Posterior cingulate gyrus (tissue), 11 donors: ENCODE results near the gene PPFIA4.

Experiments used
- DNase-seq, 10 donors: peaks; one replicate each; pipeline versions ENCODE4 v3.0.0 to v3.0.0-alpha.2; 2020 to 2021; ENCODE audit warnings: mixed read lengths in 3 of 10
- intact Hi-C: fragments of 100-400 bp; cut with DNase I; formaldehyde crosslinking; loops from one replicate; pipeline ENCODE4 v1.15.1; 2023

The PPFIA4 gene

DNA sequence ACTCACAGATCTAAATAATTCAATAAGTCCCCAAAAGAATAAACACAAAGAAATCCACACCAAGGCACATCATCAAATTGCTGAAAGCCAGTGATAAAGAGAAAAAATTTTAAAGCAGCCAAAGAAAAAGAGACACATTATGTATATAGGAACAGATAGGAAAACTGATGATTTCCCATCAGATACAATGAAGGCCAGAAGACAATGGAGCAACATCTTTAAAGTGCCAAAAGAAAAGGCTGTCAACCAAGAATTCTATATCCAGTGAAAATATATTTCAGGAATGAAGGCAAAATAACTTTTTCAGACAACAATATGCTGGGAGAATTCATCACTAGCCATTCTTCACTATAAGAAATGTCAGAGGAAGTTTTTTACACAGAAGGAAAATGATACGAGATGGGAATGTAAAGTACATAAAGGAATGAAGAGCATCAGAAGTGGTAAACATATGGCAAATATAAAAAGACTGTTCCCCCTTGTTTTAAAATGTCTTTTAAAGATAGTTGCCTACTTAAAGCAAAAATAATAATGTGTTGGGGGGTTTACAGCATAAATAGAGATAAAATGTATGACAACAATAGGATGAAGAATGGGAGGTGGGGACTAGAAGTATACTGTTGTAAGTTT lies 68.9 kb downstream of the PPFIA4 start:
- intact Hi-C loops = no loop called here
- DNase-seq = no peak

DNA sequence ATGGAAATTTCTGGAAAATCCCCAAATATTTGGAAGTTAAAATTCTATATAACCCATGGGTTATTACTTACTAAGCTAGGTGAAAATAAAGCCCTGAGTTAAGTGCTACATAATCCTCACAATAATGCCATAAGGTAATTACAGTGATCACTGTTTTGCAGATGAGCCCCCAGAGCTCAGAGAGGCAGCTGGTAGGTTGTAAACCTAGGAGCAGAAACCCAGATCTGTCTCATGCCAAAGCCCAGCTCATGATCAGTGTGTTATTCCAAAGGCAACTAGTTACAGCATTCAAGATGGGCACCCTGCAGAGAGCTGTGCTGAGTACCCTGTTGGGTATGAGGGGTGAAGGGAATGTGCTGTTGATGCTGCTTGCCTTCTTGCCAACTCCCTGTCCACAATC lies 70.3 kb downstream of the PPFIA4 start:
- DNase-seq = no peak
- intact Hi-C loops = no loop called here

DNA sequence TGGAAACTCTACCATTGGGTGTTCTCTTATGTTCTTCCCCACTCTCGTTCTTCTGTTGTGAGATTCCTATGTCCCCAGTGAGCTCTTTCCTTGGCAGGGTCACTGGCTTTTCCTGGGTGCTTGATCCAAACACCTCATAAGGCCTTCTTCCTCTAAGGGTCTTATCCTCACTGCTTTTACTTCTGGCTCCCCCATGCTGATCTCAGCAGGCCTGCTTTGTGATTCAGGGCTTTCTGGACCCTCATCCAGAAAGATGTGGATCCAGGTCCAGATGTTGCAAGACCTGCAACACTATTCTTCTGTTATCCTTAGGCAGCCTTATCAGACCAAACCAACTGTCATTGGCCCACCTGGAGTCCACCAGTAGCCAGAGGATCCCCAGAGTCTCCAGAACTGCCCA lies 70.7 kb downstream of the PPFIA4 start:
- intact Hi-C loops = no loop called here
- no peak for DNase-seq

DNA sequence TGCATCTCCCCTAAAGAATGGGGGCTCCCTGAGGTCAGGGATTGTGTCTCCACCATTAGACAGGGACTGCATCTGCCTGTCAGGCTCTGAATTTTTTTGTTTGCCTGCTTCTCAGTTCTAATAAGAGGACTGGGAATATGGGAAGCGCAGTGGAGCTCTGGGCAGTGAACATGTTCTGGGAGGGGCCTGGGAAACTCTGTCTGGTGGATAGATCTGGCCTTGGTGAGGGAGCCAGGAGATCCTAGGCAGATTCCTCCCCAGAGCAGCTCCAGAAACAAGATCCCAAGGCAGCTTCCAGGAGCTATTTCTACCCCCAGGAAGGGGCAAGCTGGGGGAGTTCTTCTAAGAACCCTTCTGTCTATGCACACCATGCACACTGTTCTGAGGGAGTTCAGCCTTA lies 72.2 kb downstream of the PPFIA4 start:
- no peak for DNase-seq
- intact Hi-C loops = no loop called here

DNA sequence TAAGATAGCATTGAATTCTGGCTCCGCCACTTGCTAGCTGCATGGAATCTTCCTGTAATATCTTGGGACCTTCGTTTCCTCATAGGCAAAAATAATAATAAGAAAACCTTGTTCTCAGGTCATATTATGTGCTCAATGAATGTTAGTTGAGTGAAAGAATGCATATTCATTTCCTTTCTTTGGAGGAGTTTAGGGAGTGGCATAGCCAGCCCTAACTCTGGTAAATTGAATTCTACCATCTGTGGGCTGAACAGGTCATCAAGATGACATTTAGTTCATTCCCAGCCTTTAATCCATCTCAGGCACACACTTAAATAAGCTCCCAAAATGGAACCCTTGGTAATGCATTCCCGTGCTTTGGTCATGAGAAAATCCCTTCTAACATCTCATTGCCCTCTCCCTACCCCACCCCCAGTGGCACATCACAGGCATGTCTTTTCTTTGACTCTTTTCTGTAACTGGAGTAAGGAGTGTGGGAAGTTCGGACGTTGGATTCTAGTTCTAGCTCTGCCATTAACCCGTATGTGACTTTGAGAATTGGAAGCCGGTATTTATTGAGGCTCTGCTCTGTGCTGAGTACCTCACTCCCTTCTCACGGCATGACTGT lies 72.7 kb downstream of the PPFIA4 start:
- no peak for DNase-seq
- intact Hi-C loops = no loop called here

DNA sequence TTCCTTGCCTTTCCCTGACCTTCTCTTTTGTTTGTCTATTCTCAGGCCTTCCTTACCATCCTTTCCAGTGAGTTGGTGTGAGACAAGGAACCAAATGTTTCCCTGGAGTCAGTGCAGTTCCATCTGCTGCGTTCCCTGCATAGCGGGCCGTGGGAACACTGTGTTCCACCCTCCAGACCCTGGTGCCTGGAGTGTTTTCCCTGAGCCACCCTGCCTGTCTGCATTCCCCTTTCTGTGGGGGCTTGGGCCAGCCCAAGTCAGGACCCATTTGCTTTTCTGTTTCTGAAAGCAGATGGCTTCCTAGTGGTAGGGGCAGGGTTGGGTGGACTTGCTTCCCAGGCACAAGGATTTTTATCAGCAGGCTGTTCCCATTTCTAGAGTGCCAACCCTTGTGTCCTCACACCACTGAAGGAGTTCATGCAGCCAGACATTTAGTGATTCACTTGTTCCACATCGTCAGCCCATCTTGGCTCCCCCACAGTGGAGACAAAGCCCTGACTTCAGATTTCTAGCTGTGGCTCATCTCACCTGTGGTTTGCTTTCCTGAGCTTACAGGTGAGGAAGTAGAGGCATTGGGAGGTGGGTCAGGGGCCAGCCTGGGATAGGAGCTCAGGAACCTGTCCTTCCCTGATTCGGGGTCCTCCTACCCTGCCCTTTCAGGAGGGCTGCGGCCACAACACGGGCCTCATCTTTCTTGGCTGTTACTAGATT lies 73.7 kb downstream of the PPFIA4 start:
- peak in 2 of 10 donors; percentile 35 to 63 for DNase-seq
- intact Hi-C loops = no loop called here

DNA sequence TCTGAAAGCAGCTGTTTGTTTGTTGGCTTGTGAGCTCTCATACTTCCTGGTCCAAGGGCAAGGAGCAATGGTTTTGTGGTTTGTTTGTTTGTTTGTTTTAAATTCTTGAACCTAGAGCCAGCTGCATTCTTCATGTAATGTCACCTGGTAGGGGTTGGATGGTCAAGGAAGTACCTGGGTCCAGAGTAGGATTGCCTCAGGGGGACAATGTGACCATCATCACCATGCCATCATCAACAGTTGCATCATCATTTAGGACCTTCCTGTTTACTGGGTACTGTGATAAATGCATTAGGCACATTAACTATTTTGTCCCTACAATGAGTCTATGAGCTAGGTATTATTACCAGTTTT lies 74.2 kb downstream of the PPFIA4 start:
- DNase-seq = no peak
- intact Hi-C loops = no loop called here

DNA sequence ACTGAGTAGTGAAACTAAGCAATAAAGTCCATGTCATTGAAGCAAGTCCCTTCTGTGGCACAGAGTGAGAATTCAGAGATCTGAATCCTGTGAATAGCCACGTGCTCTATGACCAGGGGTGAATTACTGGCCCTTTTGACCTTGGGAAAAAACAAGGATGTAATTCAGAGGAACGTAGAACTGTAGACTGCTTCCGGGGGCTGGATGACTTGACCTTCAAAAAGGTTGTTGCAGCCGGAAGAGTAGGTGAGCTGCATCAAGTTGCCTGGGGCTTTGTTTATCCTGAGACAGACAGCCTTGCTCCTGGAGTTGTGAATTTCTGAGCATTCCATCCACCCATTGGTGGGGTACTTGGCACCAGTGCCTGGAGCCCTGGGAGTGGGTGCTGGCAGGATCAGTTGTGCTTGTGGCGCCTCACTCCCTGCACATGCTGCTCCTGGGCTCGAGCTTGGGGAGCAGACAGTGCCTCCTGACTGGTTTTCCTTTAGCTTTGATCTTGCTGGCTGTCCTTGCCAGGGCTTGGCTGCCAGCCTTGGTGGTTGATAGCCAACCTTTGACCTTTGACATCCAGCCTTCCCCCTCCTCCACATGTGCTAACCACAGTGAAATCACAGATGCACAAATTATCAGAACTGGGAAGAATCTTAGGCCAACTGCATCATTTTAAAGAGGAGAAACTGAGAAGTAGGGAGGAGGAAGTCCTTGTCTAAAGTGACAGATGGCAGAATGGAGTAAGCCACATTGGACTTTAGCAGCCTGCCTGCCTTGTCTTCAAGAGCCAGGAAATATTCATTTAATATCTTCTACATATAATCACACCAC lies 75.7 kb downstream of the PPFIA4 start:
- intact Hi-C loops = no loop called here
- DNase-seq = peak in 3 of 10 donors; percentile 72 to 87 (median 78)

DNA sequence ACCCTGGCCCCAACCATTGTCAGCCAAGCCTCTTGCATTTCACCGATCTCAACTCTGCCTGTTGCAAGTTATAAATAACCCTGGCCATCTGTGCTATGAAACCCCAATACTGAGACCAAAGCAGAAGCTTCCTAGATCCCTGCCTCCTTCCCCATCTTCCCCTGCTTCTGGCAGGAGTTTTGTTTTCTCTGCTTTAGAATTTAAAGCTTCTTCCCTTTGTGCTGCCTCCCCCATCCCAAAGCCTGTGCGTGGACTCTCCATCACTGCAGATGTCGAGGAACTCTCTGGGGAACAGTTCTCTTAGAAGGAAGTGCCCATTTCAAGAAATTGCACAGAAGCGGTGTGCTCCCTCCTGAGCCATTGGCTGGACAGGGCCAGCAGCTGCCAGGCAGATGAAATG lies 76.9 kb downstream of the PPFIA4 start:
- peak in 4 of 10 donors; percentile 46 to 83 (median 76) for DNase-seq
- intact Hi-C loops = no loop called here

DNA sequence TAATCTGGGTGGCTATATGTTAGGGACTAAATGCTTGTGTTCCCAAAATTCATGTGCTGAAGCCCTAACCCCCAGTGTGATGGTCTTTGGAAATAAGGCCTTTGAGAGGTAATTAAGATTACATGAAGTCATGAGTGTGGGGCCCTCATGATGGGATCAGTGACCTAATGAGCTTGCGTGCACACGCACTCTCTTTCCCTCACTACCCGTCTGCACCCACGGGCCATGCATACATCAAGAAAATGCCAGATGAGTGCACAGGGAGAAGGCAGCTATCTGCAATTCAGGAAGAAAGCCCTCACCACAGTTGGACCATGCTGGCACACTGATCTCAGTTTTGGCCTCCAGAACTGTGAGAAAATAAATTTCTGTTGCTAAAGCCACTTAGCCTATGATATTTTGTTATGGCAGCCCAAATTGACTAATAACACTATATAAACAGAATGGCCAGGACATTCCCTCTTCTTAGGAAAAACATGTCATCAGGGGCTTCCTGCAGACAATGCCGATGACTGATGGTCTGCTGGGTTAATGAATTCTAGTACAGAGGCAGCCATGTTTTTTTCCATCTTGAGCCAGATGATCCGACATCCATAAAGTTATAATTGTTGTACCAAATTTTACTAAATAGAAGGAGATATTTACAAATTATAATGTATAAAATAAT lies 77.7 kb downstream of the PPFIA4 start:
- no peak for DNase-seq
- intact Hi-C loops = no loop called here

DNA sequence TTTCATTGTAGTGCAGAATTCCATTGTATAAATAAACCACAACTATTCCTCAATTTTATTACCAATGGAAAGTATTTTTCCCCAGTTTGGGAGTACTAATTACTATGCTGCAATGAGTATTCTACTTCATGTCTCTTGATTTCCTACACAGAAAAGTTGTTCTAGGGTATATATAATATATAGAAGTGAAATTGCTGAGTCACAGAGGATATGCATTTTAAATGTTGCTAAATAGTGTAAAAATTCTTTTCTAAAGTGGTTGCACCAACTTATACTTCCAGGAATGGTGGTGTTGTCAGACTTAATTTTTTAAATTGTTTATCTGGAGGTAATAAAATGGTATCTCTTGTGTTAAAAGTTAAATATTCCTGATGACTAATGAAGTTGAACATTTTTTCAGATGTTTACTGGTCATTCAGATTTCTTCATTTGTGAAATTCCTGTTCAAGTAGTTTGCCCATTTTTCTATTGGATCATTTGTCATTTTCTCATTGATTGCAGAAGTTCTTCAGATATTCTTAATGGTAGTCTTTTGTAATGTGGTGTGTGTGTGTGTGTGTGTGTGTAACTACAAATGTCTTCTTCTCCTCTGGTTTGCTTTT lies 78.6 kb downstream of the PPFIA4 start:
- intact Hi-C loops = loop anchor here (5.0 kb wide), 1 partner anchor 43 kb away; no protein-coding TSS in a partner anchor
- DNase-seq = no peak

DNA sequence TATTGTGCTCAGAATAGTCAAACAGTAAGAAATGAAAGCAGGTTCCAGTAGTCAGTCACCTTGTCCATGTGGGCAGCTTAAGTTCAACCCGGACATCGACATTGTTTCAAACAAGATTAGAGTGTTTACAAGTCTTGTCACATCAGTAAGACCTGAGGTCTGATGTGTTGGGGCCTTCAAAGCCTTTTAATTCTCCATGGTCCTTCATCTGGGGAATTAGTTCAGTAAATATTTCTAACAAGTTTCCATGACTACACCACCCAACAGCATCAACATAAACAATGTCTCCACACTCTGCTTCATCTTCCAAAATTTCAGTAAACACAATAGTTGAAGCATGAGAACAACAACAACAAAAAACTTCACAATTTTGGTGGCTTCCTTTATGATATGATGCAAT lies 86.2 kb downstream of the PPFIA4 start:
- intact Hi-C loops = no loop called here

DNA sequence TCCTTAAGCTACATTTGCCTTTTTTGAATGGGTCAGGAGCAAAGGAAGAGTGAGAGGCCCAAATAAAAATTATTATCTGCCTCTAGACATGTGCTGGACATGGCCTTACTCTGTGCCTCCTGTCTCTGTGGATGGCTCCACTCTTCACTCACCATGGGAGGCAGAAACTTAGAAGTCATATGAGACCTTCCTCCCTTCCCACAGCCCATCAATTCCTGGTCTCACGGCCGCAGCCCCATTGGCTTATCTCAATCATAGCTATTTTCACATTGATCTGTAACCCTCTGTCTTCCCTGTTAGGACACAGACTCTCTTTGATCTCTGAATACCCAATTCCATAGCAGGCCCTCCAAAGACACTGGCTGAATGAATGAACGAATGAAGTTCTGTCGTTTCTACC lies 87.0 kb downstream of the PPFIA4 start:
- intact Hi-C loops = no loop called here
- DNase-seq = no peak

More for the DNA sequence above, 86.2 kb downstream of the PPFIA4 start:
- DNase-seq = no peak

DNA sequence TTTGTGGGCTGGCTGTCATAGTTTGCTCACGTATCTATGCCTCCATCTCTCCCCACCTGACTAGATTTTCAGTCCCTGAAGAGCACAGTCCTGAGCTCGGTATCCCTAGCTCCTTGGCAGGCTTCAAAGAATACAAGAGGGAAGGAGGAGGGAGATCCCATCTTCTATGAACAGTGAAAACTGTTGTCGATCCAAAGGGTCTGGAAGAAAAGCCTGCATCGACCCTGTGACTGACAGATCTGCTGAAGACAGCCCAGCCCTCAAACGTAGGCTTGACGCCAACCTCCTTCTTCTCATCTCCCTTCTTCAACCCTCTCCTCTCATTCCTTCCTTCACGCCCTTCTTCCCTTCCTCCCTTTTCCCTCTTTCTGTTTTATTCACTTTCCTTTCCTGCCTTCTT lies 87.9 kb downstream of the PPFIA4 start:
- no peak for DNase-seq
- intact Hi-C loops = no loop called here

DNA sequence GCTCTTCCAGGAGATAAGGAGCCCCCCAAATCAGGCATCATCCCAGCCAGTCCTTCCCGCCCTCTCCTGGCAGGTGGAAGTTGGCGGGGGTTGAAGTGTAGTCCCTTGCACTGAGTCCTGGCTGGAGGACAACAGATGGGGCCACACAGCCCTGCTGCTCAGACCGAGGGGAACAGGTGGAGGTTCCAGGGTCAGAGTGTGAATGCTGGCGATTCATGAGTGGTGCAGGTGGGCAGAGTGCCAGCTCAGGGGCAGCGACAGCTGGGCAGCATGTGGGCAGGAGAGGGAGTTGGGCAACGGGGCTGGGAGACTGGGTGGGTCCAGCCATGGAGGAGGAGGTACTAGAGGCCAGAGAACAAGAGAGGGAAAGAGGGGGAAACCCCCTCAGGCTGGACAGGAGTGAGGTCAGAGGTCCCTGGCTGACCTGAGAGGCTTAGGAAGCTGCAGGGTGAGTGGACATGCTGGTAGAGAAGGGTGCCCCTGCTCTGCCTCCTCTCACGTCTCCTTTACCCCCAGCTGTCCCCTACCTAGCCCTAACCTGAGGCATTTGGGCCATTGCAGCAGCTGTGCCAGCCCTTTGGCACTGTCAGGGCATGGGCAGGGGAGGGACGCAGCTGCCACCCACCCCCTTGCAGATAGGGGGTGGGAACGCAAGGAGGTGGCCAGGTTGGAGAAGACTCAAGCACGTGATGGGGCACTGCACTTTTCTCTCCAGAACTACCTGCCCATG lies 90.0 kb downstream of the PPFIA4 start:
- intact Hi-C loops = loop anchor here (5.0 kb wide), 1 partner anchor 151 kb away; no protein-coding TSS in a partner anchor
- DNase-seq = peak in 2 of 10 donors; percentile 44 to 73

DNA sequence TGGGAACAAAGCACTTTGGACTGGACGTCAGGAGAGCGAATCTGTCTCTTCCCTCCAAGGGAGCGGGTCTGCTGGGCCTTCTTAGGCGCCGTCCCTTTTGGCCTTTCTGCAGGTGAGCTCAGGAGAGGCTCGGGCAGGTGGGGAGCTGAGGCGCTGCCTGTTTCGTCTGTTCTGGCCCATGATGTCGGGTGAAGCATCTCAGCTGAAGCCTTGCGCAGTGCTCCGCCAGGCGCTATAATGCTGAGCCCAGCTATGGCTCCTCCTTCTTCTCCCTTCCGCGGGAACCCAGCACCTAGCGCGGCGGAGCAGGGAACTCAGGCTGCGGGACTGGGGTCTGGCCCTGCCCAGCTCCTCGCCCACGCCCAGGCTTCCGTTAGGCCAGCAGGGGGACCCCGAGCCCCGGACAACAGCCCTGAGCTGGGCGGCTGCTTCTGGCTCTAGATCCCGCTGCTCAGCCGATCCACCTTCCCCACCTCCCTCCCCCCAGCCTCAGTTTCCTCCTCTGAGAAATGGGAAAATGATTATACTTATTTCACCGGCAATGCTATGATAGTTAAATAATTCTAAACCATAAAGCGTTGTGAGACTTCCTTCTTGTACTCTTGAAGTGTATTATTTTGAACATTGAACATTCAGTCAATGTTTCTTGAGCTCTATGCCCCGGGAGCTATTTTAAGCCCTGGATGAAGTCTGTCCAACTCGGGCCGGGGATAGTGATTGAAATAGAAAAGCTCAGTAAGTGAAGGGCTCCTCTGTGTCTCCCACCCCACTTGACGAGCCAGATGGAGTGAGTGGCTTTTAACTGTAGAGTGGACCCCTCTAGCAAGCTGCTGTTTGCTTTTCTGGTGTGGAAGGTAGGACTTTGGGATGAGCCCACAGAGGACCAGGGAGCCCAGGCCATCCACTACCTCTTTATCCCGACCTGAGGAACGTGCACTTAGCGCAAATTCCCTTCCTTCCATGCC lies 91.6 kb downstream of the PPFIA4 start:
- intact Hi-C loops = loop anchor here (1.0 to 5.0 kb wide), 2 partner anchors 98 to 149 kb away; no protein-coding TSS in a partner anchor
- peak; percentile 66 to 97 (median 81) for DNase-seq

DNA sequence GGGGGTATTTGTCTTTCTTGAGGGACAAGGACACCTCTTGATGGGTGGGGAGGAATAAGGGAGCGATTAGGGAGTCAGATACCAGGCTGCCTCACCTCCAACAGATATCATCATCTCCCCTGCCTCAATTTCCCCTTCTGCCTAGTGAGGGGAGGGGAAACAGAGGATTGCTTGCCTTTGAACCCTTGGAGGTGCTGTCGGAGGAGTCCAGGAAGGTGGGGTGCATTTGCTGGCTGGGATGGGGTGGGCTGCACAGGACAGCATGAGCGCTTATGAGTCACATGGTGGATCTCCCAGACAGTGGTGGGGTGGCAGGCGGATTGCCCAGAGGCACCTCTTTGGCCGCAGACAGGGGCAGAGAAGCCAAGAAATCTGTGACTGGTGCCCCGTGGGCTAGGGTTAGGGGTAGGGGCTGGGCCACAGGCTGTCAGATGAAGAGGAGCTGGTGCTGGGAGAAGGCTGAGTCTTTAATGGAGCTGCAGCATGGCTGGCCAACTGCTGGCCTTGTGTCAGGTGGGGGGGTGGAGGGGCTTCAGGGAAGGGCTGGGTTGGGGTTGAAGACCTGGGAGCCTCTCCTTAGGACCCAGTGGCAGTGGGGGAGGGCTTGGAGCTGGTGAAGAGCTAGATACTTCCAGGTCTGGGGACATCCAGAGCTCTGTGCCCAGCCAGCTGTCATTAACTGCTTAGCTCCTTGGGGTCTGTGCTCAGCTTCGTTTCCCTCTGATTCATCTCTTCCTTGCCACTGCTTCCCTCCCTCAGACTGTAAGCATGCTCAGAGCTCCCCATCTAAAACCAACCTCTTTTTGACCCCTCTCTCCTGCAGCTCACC lies 94.2 kb downstream of the PPFIA4 start:
- intact Hi-C loops = loop anchor here (2.0 to 5.0 kb wide), 2 partner anchors 43 to 52 kb away; no protein-coding TSS in a partner anchor
- peak in 1 of 10 donors; percentile 44 for DNase-seq
